Measurements from ENCODE around the gene LAPTM5. TPM values are rescaled to one million over a fixed set of nuclear protein-coding genes. Genes with fewer than 3 reads are reported as not detected.
A peak's percentile ranks its signal among the peaks of the same experiment; 100 is the strongest.

The LAPTM5 gene
- total RNA-seq, 2 experiments from 2014 or later, result 205 to 208 TPM

Small RNA genes within 50 kb of the gene (microRNA-seq; reads per million reads assigned to microRNA genes)
- gene MIR4420 (ENCODE audit: borderline microRNAs expressed, borderline replicate concordance), result 16.5 reads per million, percentile 30 among the genes with 10 or more reads in this experiment

Other genes starting within 250 kb of the LAPTM5 start
- under 1 TPM; 0.36 to 0.37 TPM for gene MATN1, start 34.2 kb downstream of the LAPTM5 start, total RNA-seq
- under 1 TPM; 0.19 to 0.49 TPM for gene SDC3, start 151.0 kb upstream of the LAPTM5 start, total RNA-seq

Data from activated naive CD4-positive, alpha-beta T cell treated with anti-CD3 and anti-CD28 coated beads for 36 hours (primary cell).